NOMO-1 (cell line): ENCODE measurements around the gene SLC9A9.
A peak's percentile ranks its signal among the peaks of the same experiment; 100 is the strongest.
"Not testable (repeated sequence)": the region's sequence is repeated elsewhere in the genome, so short reads cannot be mapped to it uniquely, and the experiment has no call there.

Experiments used
- DNase-seq, 2 experiments: peaks; one replicate each; lab custom pipeline; 2025; ENCODE audit not compliant: unreplicated experiment in 2 of 2; lab: John Stamatoyannopoulos, UW

The SLC9A9 gene

GRCh38 chr3:143309705-143310104, 538.6 kb downstream of the SLC9A9 start:
- no peak for DNase-seq

GRCh38 chr3:143307613-143308183, 540.6 kb downstream of the SLC9A9 start:
- no peak for DNase-seq

- no peak for DNase-seq
These were observed 541.9 kb downstream of the SLC9A9 start for GRCh38 chr3:143306407-143306806.

GRCh38 chr3:143302638-143303171, 545.6 kb downstream of the SLC9A9 start:
- DNase-seq = no peak

GRCh38 chr3:143301031-143301901, 547.0 kb downstream of the SLC9A9 start:
- no peak for DNase-seq

- peak; percentile 83 to 88 for DNase-seq
These were observed 549.3 kb downstream of the SLC9A9 start for GRCh38 chr3:143298886-143299535.

- DNase-seq = no peak
These were observed 549.9 kb downstream of the SLC9A9 start for GRCh38 chr3:143298380-143298779.

- peak in 1 of 2 experiments; percentile 32 for DNase-seq
These were observed 552.8 kb downstream of the SLC9A9 start for GRCh38 chr3:143295201-143296080.

GRCh38 chr3:143294188-143294587, 554.1 kb downstream of the SLC9A9 start:
- DNase-seq = peak; percentile 63 to 90

- DNase-seq = no peak
These were observed 556.3 kb downstream of the SLC9A9 start for GRCh38 chr3:143291836-143292447.

- no peak for DNase-seq
These were observed 559.3 kb downstream of the SLC9A9 start for GRCh38 chr3:143288944-143289343.

GRCh38 chr3:143287403-143287802, 560.9 kb downstream of the SLC9A9 start:
- no peak for DNase-seq

- no peak for DNase-seq
These were observed 561.8 kb downstream of the SLC9A9 start for GRCh38 chr3:143286392-143287010.

GRCh38 chr3:143283432-143284128, 564.7 kb downstream of the SLC9A9 start:
- no peak for DNase-seq

GRCh38 chr3:143280984-143281383, 567.3 kb downstream of the SLC9A9 start:
- DNase-seq = no peak

- not testable (repeated sequence) for DNase-seq
These were observed 568.7 kb downstream of the SLC9A9 start for GRCh38 chr3:143279567-143279966.

- DNase-seq = no peak
These were observed 569.5 kb downstream of the SLC9A9 start for GRCh38 chr3:143278721-143279120.

- DNase-seq = no peak
These were observed 570.7 kb downstream of the SLC9A9 start for GRCh38 chr3:143277531-143277930.

- no peak for DNase-seq
These were observed 571.7 kb downstream of the SLC9A9 start for GRCh38 chr3:143276592-143276991.
